NT2/D1 (cell line): ENCODE data around the gene POU5F2.

ENCODE experiments used
- SUZ12 ChIP-seq: IDR thresholded peaks from 2 replicates; pipeline ENCODE4 v1.6.1; 2011; ENCODE audit not compliant: insufficient read length, insufficient read depth; ENCODE audit errors: extremely low read depth
- ZNF274 ChIP-seq: IDR thresholded peaks from 2 replicates; pipeline ENCODE4 v1.6.1; 2011; ENCODE audit warnings: mild to moderate bottlenecking, low read depth, low read length

- TF ChIP-seq ZNF274 (no peak), SUZ12 (no peak)
Observed at GRCh38 chr5:93723005-93723404, 18.4 kb downstream of the POU5F2 start.
